Breast epithelium (tissue), 4 donors: ENCODE measurements around the gene SIGLEC7. TPM values are rescaled to one million over a fixed set of nuclear protein-coding genes. Genes with fewer than 3 reads are reported as not detected.

Experiments
- DNase-seq, 2 donors: peaks; one replicate each; pipeline ENCODE4 v3.0.0-alpha.2; 2019; ENCODE audit warnings: low spot score in 2 of 2
- H3K27ac ChIP-seq, 2 donors: fragments of 200-600 bp; sonication (generic) in 1 of 2; one replicate each; pipeline ENCODE4 v1.5.1; 2016 to 2019; ENCODE audit warnings: mild to moderate bottlenecking in 1 of 2
- H3K27me3 ChIP-seq, 2 donors: fragments of 200-600 bp; sonication (generic) in 1 of 2; one replicate each; pipeline versions ENCODE4 v1.5.1 to v1.6.0; 2017 to 2019; ENCODE audit warnings: control low read depth in 1 of 2, mild to moderate bottlenecking in 1 of 2
- H3K36me3 ChIP-seq: fragments of 200-600 bp; one replicate; pipeline ENCODE4 v1.5.1; 2019
- H3K4me1 ChIP-seq, 2 donors: fragments of 200-600 bp; sonication (generic); one replicate each; pipeline ENCODE4 v1.5.1; 2016 to 2019; ENCODE audit warnings: control low read depth in 1 of 2
- H3K4me3 ChIP-seq, 3 donors: fragments of 200-600 bp; sonication (generic); 1 replicate in 2 of 3; 2 replicates in 1 of 3; pipeline ENCODE4 v1.5.1; 2016 to 2019; ENCODE audit warnings: mild to moderate bottlenecking in 3 of 3, moderate library complexity in 2 of 3
- H3K9me3 ChIP-seq, 2 donors: fragments of 200-600 bp; sonication (generic) in 1 of 2; one replicate each; pipeline ENCODE4 v1.5.1; 2016 to 2019; ENCODE audit warnings: control low read depth in 1 of 2
- CTCF ChIP-seq, 3 donors: fragments of 450-650 bp; IDR thresholded peaks; one replicate each; pipeline ENCODE4 v1.5.1; 2016 to 2017; ENCODE audit warnings: antibody characterized with exemption in 3 of 3, mild to moderate bottlenecking in 3 of 3, moderate library complexity in 3 of 3
- POLR2A ChIP-seq: fragments of 450-650 bp; IDR thresholded peaks from one replicate; pipeline ENCODE4 v1.6.1; 2016; ENCODE audit warnings: antibody characterized with exemption, mild to moderate bottlenecking, moderate library complexity
- POLR2AphosphoS5 ChIP-seq, 3 donors: sonication (generic); formaldehyde crosslinking; IDR thresholded peaks; one replicate each; pipeline ENCODE4 v1.6.1; 2017; ENCODE audit warnings: antibody characterized with exemption in 3 of 3
- intact Hi-C: fragments of 100-400 bp; cut with DNase I; formaldehyde crosslinking; loops from one replicate; pipeline ENCODE4 v1.15.1; 2023; ENCODE audit warnings: low total_unique reads
- total RNA-seq, 3 donors: library from RNA; depleted of rRNA; stranded (reverse); fragments of >200 nt; gene quantifications; one replicate each; pipeline ENCODE4 v1.1.0, GENCODE V29; 2016

Gene SIGLEC7
- total RNA-seq, 3 donors from 2014 or later: 0.98 to 3.2 (median 1.8) TPM

GRCh38 chr19:51100601-51101000 is 41.5 kb upstream of the SIGLEC7 start:
- no peaks in the 10 kb centered on the region for H3K9me3 ChIP-seq
- TF ChIP-seq POLR2A (no peak), CTCF (IDR thresholded peaks at IDR 0.05) (no peak), POLR2AphosphoS5 (IDR thresholded peaks at IDR 0.05) (no peak)
- intact Hi-C loops: no loop called here
- no peak overlapping the region for H3K27ac ChIP-seq
- no peak for DNase-seq
- no peaks in the 10 kb centered on the region for H3K4me1 ChIP-seq
- no peaks in the 10 kb centered on the region for H3K36me3 ChIP-seq
- H3K4me3 ChIP-seq: no peak overlapping the region
- no peaks in the 10 kb centered on the region for H3K27me3 ChIP-seq

GRCh38 chr19:51101171-51101865 is 40.8 kb upstream of the SIGLEC7 start:
- no peak for DNase-seq
- no peaks in the 10 kb centered on the region for H3K4me1 ChIP-seq
- no peak overlapping the region for H3K27ac ChIP-seq
- no peak overlapping the region for H3K4me3 ChIP-seq
- TF ChIP-seq POLR2A (no peak), CTCF (IDR thresholded peaks at IDR 0.05) (no peak), POLR2AphosphoS5 (IDR thresholded peaks at IDR 0.05) (no peak)
- intact Hi-C loops: no loop called here
- H3K27me3 ChIP-seq: no peaks in the 10 kb centered on the region
- no peaks in the 10 kb centered on the region for H3K9me3 ChIP-seq
- no peaks in the 10 kb centered on the region for H3K36me3 ChIP-seq

GRCh38 chr19:51102991-51103390 is 39.1 kb upstream of the SIGLEC7 start:
- Histone ChIP-seq H3K27me3 (no peaks in the 10 kb centered on the region), H3K4me3 (no peak overlapping the region), H3K4me1 (peaks cover 0 to 5% of the 10 kb centered on the region in 2 donors), H3K36me3 (no peaks in the 10 kb centered on the region), H3K9me3 (no peaks in the 10 kb centered on the region), H3K27ac (no peak overlapping the region)
- TF ChIP-seq POLR2AphosphoS5 (IDR thresholded peaks at IDR 0.05) (no peak), CTCF (IDR thresholded peaks at IDR 0.05) (no peak), POLR2A (no peak)
- DNase-seq: no peak
- intact Hi-C loops: no loop called here

GRCh38 chr19:51103926-51104341 is 38.2 kb upstream of the SIGLEC7 start:
- Histone ChIP-seq H3K4me3 (peak overlapping the region in 1 of 3 donors; percentile 47), H3K27me3 (no peaks in the 10 kb centered on the region), H3K9me3 (no peaks in the 10 kb centered on the region), H3K27ac (no peak overlapping the region), H3K4me1 (peaks cover 0 to 5% of the 10 kb centered on the region in 2 donors), H3K36me3 (no peaks in the 10 kb centered on the region)
- no peak for DNase-seq
- TF ChIP-seq CTCF (IDR thresholded peaks at IDR 0.05) (no peak), POLR2A (no peak), POLR2AphosphoS5 (IDR thresholded peaks at IDR 0.05) (no peak)
- intact Hi-C loops: no loop called here

GRCh38 chr19:51107406-51108065 is 34.6 kb upstream of the SIGLEC7 start:
- Histone ChIP-seq H3K27ac (peak overlapping the region; percentile 79 to 81), H3K36me3 (no peaks in the 10 kb centered on the region), H3K4me1 (peaks cover 0 to 5% of the 10 kb centered on the region in 2 donors), H3K9me3 (no peaks in the 10 kb centered on the region), H3K4me3 (peak overlapping the region; percentile 79 to 85 (median 85)), H3K27me3 (no peaks in the 10 kb centered on the region)
- DNase-seq: no peak
- intact Hi-C loops: no loop called here
- TF ChIP-seq POLR2AphosphoS5 (IDR thresholded peaks at IDR 0.05): no peak
- TF ChIP-seq POLR2A: no peak
- no peak for TF ChIP-seq CTCF (IDR thresholded peaks at IDR 0.05)
